Measurements from ENCODE around the gene ITFG2.

DNA sequence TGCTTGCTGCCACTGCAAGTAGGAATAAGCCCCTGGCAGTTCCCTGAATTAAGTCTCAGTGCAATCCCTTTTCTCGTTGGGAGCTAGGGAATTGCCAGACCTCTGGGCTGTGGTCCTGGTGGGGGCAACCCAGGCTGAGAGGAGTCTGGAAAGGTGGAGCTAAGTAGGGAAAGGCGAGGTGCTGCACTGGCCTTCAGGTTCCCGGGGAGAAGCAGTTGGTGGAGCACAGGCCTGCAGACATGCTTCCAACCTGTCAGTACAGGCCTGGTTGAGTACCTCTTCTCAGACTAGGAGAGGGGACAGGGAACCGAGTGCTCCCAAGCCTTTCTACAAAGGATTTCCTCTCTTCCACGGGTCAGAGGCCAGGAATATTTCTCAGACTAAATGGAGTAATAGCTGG, 20.9 kb downstream of the ITFG2 start:
- TF ChIP-seq POLR2A (IDR thresholded peaks at IDR 0.05) (no peak), CTCF (IDR thresholded peaks at IDR 0.05) (no peak), POLR2AphosphoS5 (IDR thresholded peaks at IDR 0.05) (no peak)

Measured in breast epithelium (tissue), 3 donors.